Measurements from ENCODE around the gene PRG2. TPM values are rescaled to one million over a fixed set of nuclear protein-coding genes. Genes with fewer than 3 reads are reported as not detected.

Gene PRG2
- total RNA-seq, 4 donors from 2014 or later: 1.0 TPM; not detected in 3

- DNase-seq (ENCODE audit: low spot score) (no peak), ATAC-seq (ENCODE audit: low FRiP score) (no peak)
- no peak for TF ChIP-seq CTCF (IDR thresholded peaks at IDR 0.05)
Measured at GRCh38 chr11:57387289-57388030, 3.0 kb downstream of the PRG2 start.

GRCh38 chr11:57386178-57386940, 4.1 kb downstream of the PRG2 start:
- ATAC-seq (ENCODE audit: low FRiP score) (no peak), DNase-seq (ENCODE audit: low spot score) (no peak)
- no peak for TF ChIP-seq CTCF (IDR thresholded peaks at IDR 0.05)

GRCh38 chr11:57380975-57381374, 9.5 kb downstream of the PRG2 start, which contains the start of gene PRG3:
Gene PRG3, minus strand, starts transcription at chr11:57381150. Its CDS starts 442 bp downstream, at chr11:57380708.
- TF ChIP-seq CTCF (IDR thresholded peaks at IDR 0.05): no peak
- DNase-seq (ENCODE audit: low spot score) (no peak), ATAC-seq (ENCODE audit: low FRiP score) (no peak)

- no peak for ATAC-seq (ENCODE audit: low FRiP score)
- no peak for DNase-seq (ENCODE audit: low spot score)
- no peak for TF ChIP-seq CTCF (IDR thresholded peaks at IDR 0.05)
Measured at GRCh38 chr11:57379732-57380131, 10.7 kb downstream of the PRG2 start.

- no peak for ATAC-seq (ENCODE audit: low FRiP score)
- TF ChIP-seq CTCF (IDR thresholded peaks at IDR 0.05): no peak
Measured at GRCh38 chr11:57378186-57378585, 12.3 kb downstream of the PRG2 start.

GRCh38 chr11:57377107-57377506, 13.3 kb downstream of the PRG2 start:
- TF ChIP-seq CTCF (IDR thresholded peaks at IDR 0.05): no peak
- no peak for DNase-seq (ENCODE audit: low spot score)
- no peak for ATAC-seq (ENCODE audit: low FRiP score)

More at GRCh38 chr11:57378186-57378585, 12.3 kb downstream of the PRG2 start:
- no peak for DNase-seq (ENCODE audit: low spot score)

All from omental fat pad (tissue), 4 donors.